Measurements from ENCODE around the gene TMEM107. TPM values are rescaled to one million over a fixed set of nuclear protein-coding genes. Genes with fewer than 3 reads are reported as not detected.
"Not testable (repeated sequence)": the region's sequence is repeated elsewhere in the genome, so short reads cannot be mapped to it uniquely, and the experiment has no call there.

TMEM107 gene
- total and polyA plus RNA-seq, 10 of the 15 experiments (the other 5 are each of a cell fraction or from before 2014, with no cell fraction given) = 7.9 to 38.7 (median 22.9) TPM

- TF ChIP-seq WRNIP1 (IDR thresholded peaks at IDR 0.05; ENCODE audit: borderline replicate concordance, low read depth, low read length) = no peak
Measured at GRCh38 chr17:8173056-8173870, 2.9 kb downstream of the TMEM107 start (continued).

- ChIA-PET SMC1A (ENCODE audit: uncharacterized antibody, unreplicated experiment) (interaction anchor here (1.5 kb wide), 1 partner anchor 33 kb away, joined by 4 read pairs; no protein-coding TSS in a partner anchor), CTCF (interaction anchor here (1.0 to 1.1 kb wide), 3 partner anchors 12 to 181 kb away, joined by 3 to 5 read pairs (median 4); no protein-coding TSS in a partner anchor)
- FAIRE-seq = not testable (repeated sequence)
Measured at GRCh38 chr17:8170186-8170585, 6.0 kb downstream of the TMEM107 start.

DNA sequence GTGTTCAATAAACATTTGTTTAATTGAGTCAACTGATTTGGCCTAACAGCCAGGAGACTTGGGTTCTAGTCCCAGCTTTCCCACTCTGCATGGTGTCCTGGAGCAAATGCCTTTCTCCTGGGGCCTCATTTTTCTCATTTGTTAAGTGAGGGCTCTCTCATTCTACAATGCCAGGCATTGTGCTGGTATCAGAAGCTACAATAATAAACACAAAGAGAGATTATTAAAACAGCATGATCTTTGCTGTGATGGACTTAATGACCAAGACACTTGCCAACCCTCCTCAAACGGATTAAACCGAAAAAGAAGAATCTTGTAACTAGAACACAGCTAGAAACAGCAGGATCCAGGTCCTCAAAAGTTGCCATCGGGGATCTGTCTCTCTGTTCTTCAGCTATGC is 8.7 kb downstream of the TMEM107 start:
- H3K79me2 ChIP-seq (ENCODE audit: control insufficient read depth, insufficient read depth, low read length) = peaks cover 4% of the 10 kb centered on the region
- POLR2A ChIA-PET = interaction anchor here (0.6 to 1.6 kb wide), 3 partner anchors 11 to 51 kb away, joined by 3 to 4 read pairs (median 3); no protein-coding TSS in a partner anchor
- no peak overlapping the region for H3K4me2 ChIP-seq (ENCODE audit: control insufficient read depth, insufficient read depth)
- H3K9ac ChIP-seq (ENCODE audit: control insufficient read depth, insufficient read depth, low read length) = no peak overlapping the region
- no TSS peak for BruUV-seq (replicated peaks)
- H3K4me1 ChIP-seq (ENCODE audit: control insufficient read depth, insufficient read depth, low read length) = peaks cover 17% of the 10 kb centered on the region
- CTCF ChIA-PET = interaction anchor here (0.9 to 2.1 kb wide), 5 partner anchors 9 to 128 kb away, joined by 3 to 9 read pairs (median 4); partner anchors contain the start of gene SLC25A35
- no peak for DNase-seq (ENCODE audit: low read depth, low spot score)
- H4K20me1 ChIP-seq (ENCODE audit: control insufficient read depth, insufficient read depth) = no peaks in the 10 kb centered on the region
- no peaks in the 10 kb centered on the region for H3K27me3 ChIP-seq (replicated peaks in 1 of 2; ENCODE audit: control insufficient read depth in 2 of 2, insufficient read depth in 2 of 2, low read length in 1 of 2)
- no peak for ATAC-seq
- SMC1A ChIA-PET (ENCODE audit: uncharacterized antibody, unreplicated experiment) = interaction anchor here (1.0 to 1.1 kb wide), 6 partner anchors 11 to 30 kb away, joined by 3 to 4 read pairs (median 3); no protein-coding TSS in a partner anchor
- no peak overlapping the region for H3K4me3 ChIP-seq
- intact Hi-C loops (cut with micrococcal nuclease; ENCODE audit: unreplicated experiment) (no loop called here), in situ Hi-C loops (cut with MboI) (no loop called here)
- RAD21 ChIA-PET (ENCODE audit: unreplicated experiment) = interaction anchor here (0.6 to 1.9 kb wide), 2 partner anchors 11 to 51 kb away, joined by 3 to 7 read pairs; no protein-coding TSS in a partner anchor
- no peak overlapping the region for H2AFZ ChIP-seq (ENCODE audit: control insufficient read depth, low read depth, low read length)
- WGBS (ENCODE audit: insufficient coverage, insufficient replicate concordance, low lambda C conversion rate, missing lambda C conversion rate) = 33% methylated on average over 3 of the region's 3 CpGs
- no peak for FAIRE-seq
- H3K9me3 ChIP-seq (replicated peaks; ENCODE audit: control insufficient read depth, insufficient read depth, low read length) = no peaks in the 10 kb centered on the region
- H3K27ac ChIP-seq (ENCODE audit: control insufficient read depth, insufficient read depth) = no peak overlapping the region
- no peaks in the 10 kb centered on the region for H3K36me3 ChIP-seq (ENCODE audit: control insufficient read depth in 2 of 2, insufficient read depth in 2 of 2, low read length in 1 of 2)
- no peak for TF ChIP-seq FOXK2 (IDR thresholded peaks at IDR 0.05)
- no peak for TF ChIP-seq WRNIP1 (IDR thresholded peaks at IDR 0.05; ENCODE audit: borderline replicate concordance, low read depth, low read length)
- no peak for TF ChIP-seq TCF12 (IDR thresholded peaks at IDR 0.05; ENCODE audit: low read depth, low read length)
- no peak for TF ChIP-seq RELB (IDR thresholded peaks at IDR 0.05; ENCODE audit: low read depth)
- no peak for TF ChIP-seq RUNX3 (IDR thresholded peaks at IDR 0.05; ENCODE audit: low read length)
- no peak for TF ChIP-seq NFXL1 (IDR thresholded peaks at IDR 0.05; ENCODE audit: borderline replicate concordance)
- TF ChIP-seq BMI1 (IDR thresholded peaks at IDR 0.05; ENCODE audit: borderline replicate concordance) = no peak
- no peak for TF ChIP-seq KDM1A (IDR thresholded peaks at IDR 0.05; ENCODE audit: borderline replicate concordance)
- no peak for TF ChIP-seq SREBF2 (IDR thresholded peaks at IDR 0.05; ENCODE audit: low read length)
- no peak for TF ChIP-seq IKZF1 (conservative IDR thresholded peaks at IDR 0.05)
- TF ChIP-seq SMAD1 (IDR thresholded peaks at IDR 0.05; ENCODE audit: low read depth, partially characterized antibody) = no peak
- no peak for TF ChIP-seq MTA3 (IDR thresholded peaks at IDR 0.05; ENCODE audit: borderline replicate concordance, low read length)
- no peak for TF ChIP-seq EED (IDR thresholded peaks at IDR 0.05; ENCODE audit: low read depth)
- TF ChIP-seq CHD2 (IDR thresholded peaks at IDR 0.05; ENCODE audit: borderline replicate concordance, low read depth, low read length) = no peak

More at GRCh38 chr17:8170186-8170585, 6.0 kb downstream of the TMEM107 start:
- H3K27me3 ChIP-seq (replicated peaks in 1 of 2; ENCODE audit: control insufficient read depth in 2 of 2, insufficient read depth in 2 of 2, low read length in 1 of 2); DNase-seq (ENCODE audit: low read depth, low spot score); H3K4me3 ChIP-seq; H4K20me1 ChIP-seq (ENCODE audit: control insufficient read depth, insufficient read depth); RAD21 ChIA-PET (ENCODE audit: unreplicated experiment); ATAC-seq; H3K36me3 ChIP-seq (ENCODE audit: control insufficient read depth in 2 of 2, insufficient read depth in 2 of 2, low read length in 1 of 2); H3K9me3 ChIP-seq (replicated peaks; ENCODE audit: control insufficient read depth, insufficient read depth, low read length); H3K27ac ChIP-seq (ENCODE audit: control insufficient read depth, insufficient read depth); H3K4me2 ChIP-seq (ENCODE audit: control insufficient read depth, insufficient read depth); BruUV-seq (replicated peaks); H2AFZ ChIP-seq (ENCODE audit: control insufficient read depth, low read depth, low read length); H3K4me1 ChIP-seq (ENCODE audit: control insufficient read depth, insufficient read depth, low read length); in situ Hi-C loops (cut with MboI); H3K79me2 ChIP-seq (ENCODE audit: control insufficient read depth, insufficient read depth, low read length); H3K9ac ChIP-seq (ENCODE audit: control insufficient read depth, insufficient read depth, low read length): not testable (repeated sequence)
- WGBS (ENCODE audit: insufficient coverage, insufficient replicate concordance, low lambda C conversion rate, missing lambda C conversion rate) = 88% methylated on average over 16 of the region's 19 CpGs
- POLR2A ChIA-PET = interaction anchor here (0.6 to 1.4 kb wide), 4 partner anchors 10 to 51 kb away, joined by 4 to 6 read pairs (median 4); no protein-coding TSS in a partner anchor
- intact Hi-C loops (cut with micrococcal nuclease; ENCODE audit: unreplicated experiment) = loop anchor here (5.0 kb wide), 1 partner anchor 52 kb away; no protein-coding TSS in a partner anchor
